Measurements from ENCODE around the gene EXD3. TPM values are rescaled to one million over a fixed set of nuclear protein-coding genes. Genes with fewer than 3 reads are reported as not detected.

EXD3 gene
- total and polyA plus RNA-seq, 2 donors from 2014 or later = 18.9 to 44.5 TPM

DNA sequence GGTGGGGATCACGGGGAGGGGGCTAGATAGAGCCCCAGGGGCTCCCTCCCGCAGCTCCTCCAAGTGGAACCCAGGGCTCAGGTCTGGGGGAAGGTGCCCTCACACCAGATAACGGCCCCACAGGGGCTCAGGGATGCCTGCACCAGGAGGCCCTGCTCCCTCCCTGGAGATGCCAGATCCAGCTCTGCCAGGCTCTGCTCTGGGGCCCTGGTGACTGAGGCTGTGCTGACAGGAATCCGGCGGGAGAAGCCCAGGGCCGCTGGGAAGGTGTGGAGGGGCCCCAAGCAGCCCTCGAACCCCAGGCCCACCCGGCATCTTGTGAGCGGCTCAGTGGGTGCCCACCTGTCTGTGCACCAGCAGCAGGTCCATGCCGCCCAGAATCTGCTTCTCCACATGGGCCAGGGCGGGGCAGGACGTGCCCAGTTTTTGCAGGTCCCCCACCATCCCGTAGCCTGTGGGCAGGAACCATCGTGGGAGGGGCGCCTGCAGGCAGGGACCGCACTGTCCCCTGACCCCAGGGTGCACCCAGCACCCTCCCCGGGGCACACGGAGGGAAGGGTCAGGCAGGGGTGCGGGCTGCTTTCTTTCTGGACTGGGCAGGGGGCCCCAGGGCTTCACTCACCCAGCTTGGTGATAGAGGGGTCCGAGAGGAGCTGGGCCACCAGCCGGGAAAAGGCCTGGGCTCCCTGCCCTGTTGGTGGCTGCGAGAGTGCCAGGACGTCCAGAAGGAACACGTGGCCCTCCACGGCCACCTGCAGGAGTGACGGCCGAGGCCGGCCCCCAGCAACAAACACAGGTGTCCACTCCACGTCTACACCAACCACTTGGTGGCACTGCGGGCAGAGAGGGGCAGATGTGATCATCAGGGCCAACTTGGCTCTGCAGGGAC is 72.0 kb downstream of the EXD3 start:
- Histone ChIP-seq H3K27me3 (ENCODE audit: control insufficient read depth, insufficient read depth, low read length) (no peaks in the 10 kb centered on the region), H3K9ac (ENCODE audit: low read length in 3 of 3) (no peak overlapping the region), H3K9me3 (ENCODE audit: control insufficient read depth in 2 of 3, insufficient read depth in 1 of 3, low read length in 3 of 3) (peaks cover 0 to 4% (median 4%) of the 10 kb centered on the region in 3 donors), H3K27ac (ENCODE audit: low read depth in 2 of 2, low read length in 2 of 2) (no peak overlapping the region), H3K36me3 (ENCODE audit: control insufficient read depth in 2 of 3, insufficient read depth in 3 of 3, low read length in 3 of 3) (no peaks in the 10 kb centered on the region), H3K4me3 (ENCODE audit: low read length in 3 of 3) (no peak overlapping the region), H3K4me1 (ENCODE audit: control insufficient read depth in 2 of 3, insufficient read depth in 2 of 3, low read depth in 1 of 3, low read length in 3 of 3) (no peaks in the 10 kb centered on the region)
- no peak for DNase-seq
- intact Hi-C loops (cut with DNase I) = no loop called here
- TF ChIP-seq, protein P1, sequence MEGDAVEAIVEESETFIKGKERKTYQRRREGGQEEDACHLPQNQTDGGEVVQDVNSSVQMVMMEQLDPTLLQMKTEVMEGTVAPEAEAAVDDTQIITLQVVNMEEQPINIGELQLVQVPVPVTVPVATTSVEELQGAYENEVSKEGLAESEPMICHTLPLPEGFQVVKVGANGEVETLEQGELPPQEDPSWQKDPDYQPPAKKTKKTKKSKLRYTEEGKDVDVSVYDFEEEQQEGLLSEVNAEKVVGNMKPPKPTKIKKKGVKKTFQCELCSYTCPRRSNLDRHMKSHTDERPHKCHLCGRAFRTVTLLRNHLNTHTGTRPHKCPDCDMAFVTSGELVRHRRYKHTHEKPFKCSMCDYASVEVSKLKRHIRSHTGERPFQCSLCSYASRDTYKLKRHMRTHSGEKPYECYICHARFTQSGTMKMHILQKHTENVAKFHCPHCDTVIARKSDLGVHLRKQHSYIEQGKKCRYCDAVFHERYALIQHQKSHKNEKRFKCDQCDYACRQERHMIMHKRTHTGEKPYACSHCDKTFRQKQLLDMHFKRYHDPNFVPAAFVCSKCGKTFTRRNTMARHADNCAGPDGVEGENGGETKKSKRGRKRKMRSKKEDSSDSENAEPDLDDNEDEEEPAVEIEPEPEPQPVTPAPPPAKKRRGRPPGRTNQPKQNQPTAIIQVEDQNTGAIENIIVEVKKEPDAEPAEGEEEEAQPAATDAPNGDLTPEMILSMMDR (IDR thresholded peaks at IDR 0.05; ENCODE audit: borderline replicate concordance, extremely low read depth, insufficient read depth) = no peak
- FAIRE-seq = no peak

DNA sequence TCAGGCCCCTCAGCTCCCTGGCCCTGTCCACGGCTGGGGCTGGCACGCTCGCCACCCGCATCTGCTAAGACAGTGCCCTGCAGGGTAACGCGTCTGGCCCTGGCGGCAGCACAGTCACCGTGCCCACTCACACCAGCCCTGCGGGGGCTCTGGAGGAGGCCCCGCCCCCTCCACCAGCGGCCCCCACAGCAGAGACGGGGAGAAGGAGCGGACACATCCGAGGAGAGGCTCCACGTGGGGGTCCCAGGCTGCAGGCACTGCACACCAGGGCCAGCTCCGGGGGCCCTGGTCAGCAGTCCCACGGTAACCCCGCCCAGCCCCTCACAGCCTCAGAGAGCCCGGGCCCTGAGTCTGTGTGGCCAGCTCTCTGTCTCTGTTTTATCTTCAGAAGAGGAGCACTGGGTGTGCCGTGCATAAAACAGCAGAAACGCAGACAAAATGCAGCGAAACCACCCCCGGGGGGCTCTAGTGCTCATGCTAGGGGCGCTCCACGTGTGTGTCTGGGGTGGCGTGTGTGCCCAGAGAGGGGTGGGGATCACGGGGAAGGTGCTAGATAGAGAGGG is 73.4 kb downstream of the EXD3 start:
- H3K9me3 ChIP-seq (ENCODE audit: control insufficient read depth in 2 of 3, insufficient read depth in 1 of 3, low read length in 3 of 3) = peaks cover 0 to 4% (median 0%) of the 10 kb centered on the region in 3 donors
- no peak overlapping the region for H3K4me3 ChIP-seq (ENCODE audit: low read length in 3 of 3)
- no peak overlapping the region for H3K27ac ChIP-seq (ENCODE audit: low read depth in 2 of 2, low read length in 2 of 2)
- TF ChIP-seq, protein P1 (IDR thresholded peaks at IDR 0.05; ENCODE audit: borderline replicate concordance, extremely low read depth, insufficient read depth) = no peak
- no peak overlapping the region for H3K9ac ChIP-seq (ENCODE audit: low read length in 3 of 3)
- H3K4me1 ChIP-seq (ENCODE audit: control insufficient read depth in 2 of 3, insufficient read depth in 2 of 3, low read depth in 1 of 3, low read length in 3 of 3) = no peaks in the 10 kb centered on the region
- no peaks in the 10 kb centered on the region for H3K36me3 ChIP-seq (ENCODE audit: control insufficient read depth in 2 of 3, insufficient read depth in 3 of 3, low read length in 3 of 3)
- H3K27me3 ChIP-seq (ENCODE audit: control insufficient read depth, insufficient read depth, low read length) = no peaks in the 10 kb centered on the region
- DNase-seq (no peak), FAIRE-seq (no peak)
- intact Hi-C loops (cut with DNase I) = no loop called here

DNA sequence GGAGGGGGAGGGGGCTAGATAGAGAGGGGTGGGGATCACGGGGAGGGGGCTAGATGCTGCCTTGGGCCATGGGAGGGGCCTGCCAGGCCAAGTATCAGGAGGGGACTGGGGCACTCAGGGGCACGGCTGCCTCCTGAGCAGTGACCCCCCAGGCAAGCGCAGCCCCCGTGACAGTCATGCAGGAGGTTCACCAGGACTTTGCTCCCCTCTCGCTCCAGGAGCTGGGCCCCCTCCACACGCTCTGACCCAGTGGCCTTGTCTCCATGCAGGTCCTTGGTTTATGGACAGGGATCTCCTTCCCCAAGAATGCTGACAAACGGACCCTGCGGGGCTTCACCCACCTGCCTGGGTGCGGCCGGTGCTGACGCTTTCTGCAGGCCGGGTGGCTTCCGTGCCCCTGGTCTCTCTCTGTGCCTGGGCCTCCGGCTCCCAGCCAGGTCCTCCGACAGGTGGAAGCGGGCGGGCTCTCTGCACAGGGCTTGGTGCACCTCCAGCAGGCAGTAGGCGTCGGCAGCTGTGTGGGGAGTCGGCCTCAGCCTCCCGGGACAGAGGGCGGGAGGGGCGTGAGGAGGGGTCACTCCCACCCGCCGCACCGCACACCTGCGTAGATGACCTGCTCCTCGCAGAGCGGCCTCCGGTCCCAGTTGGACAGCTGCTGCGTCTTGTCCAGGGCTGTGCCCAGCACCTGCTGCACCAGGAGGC is 74.0 kb downstream of the EXD3 start:
- FAIRE-seq (no peak), DNase-seq (peak in 1 of 5 donors; percentile 71)
- Histone ChIP-seq H3K9ac (ENCODE audit: low read length in 3 of 3) (no peak overlapping the region), H3K36me3 (ENCODE audit: control insufficient read depth in 2 of 3, insufficient read depth in 3 of 3, low read length in 3 of 3) (no peaks in the 10 kb centered on the region), H3K4me1 (ENCODE audit: control insufficient read depth in 2 of 3, insufficient read depth in 2 of 3, low read depth in 1 of 3, low read length in 3 of 3) (no peaks in the 10 kb centered on the region), H3K27me3 (ENCODE audit: control insufficient read depth, insufficient read depth, low read length) (no peaks in the 10 kb centered on the region), H3K9me3 (ENCODE audit: control insufficient read depth in 2 of 3, insufficient read depth in 1 of 3, low read length in 3 of 3) (peaks cover 0 to 4% (median 0%) of the 10 kb centered on the region in 3 donors), H3K27ac (ENCODE audit: low read depth in 2 of 2, low read length in 2 of 2) (no peak overlapping the region), H3K4me3 (ENCODE audit: low read length in 3 of 3) (no peak overlapping the region)
- TF ChIP-seq, protein P1 (IDR thresholded peaks at IDR 0.05; ENCODE audit: borderline replicate concordance, extremely low read depth, insufficient read depth) = no peak
- intact Hi-C loops (cut with DNase I) = no loop called here
